Loucy (cell line): ENCODE results near the gene WSB2.

Experiments used
- CTCF ChIP-seq: fragments of 200-600 bp; sonication (generic); conservative IDR thresholded peaks from 2 replicates; pipeline ENCODE4 v1.5.1; 2014; ENCODE audit warnings: mild to moderate bottlenecking, antibody characterized with exemption, low read length
- EZH2phosphoT487 ChIP-seq: fragments of 200-600 bp; IDR thresholded peaks from 2 replicates; pipeline ENCODE4 v1.6.1; 2018; ENCODE audit warnings: antibody characterized with exemption, mild to moderate bottlenecking, moderate library complexity, borderline replicate concordance

GRCh38 chr12:118058227-118058626, 2.8 kb downstream of the WSB2 start:
- no peak for TF ChIP-seq CTCF
- no peak for TF ChIP-seq EZH2phosphoT487
